PC-9 (cell line): ENCODE data around the gene ADIPOR2. TPM values are rescaled to one million over a fixed set of nuclear protein-coding genes. Genes with fewer than 3 reads are reported as not detected.

Experiments
- BruUV-seq: library from RNA; stranded (reverse); fragments of 400-500 nt; replicated peaks from 2 replicates; lab custom pipeline; 2021; lab: Mats Ljungman, UMichigan
- CTCF ChIA-PET: fragments of 300-600 bp; sonication (Branson Sonifier 250); formaldehyde crosslinking; loops from one replicate; lab custom pipeline; 2022; ENCODE audit warnings: antibody characterized with exemption; lab: Charles Lee
- POLR2A ChIA-PET: fragments of 300-600 bp; sonication (Branson Sonifier 250); formaldehyde crosslinking; loops from one replicate; lab custom pipeline; 2022; ENCODE audit warnings: antibody characterized with exemption; ENCODE audit not compliant: unreplicated experiment; lab: Charles Lee
- DNase-seq, 2 experiments: peaks; one replicate each; pipeline versions ENCODE4 v3.0.0 to v3.0.0-alpha.2; 2015 to 2022; ENCODE audit warnings: mixed read lengths in 1 of 2
- H2AFZ ChIP-seq: fragments of 200-600 bp; sonication (generic); 2 replicates; pipeline ENCODE4 v1.8.1; 2017; ENCODE audit warnings: antibody characterized with exemption
- H3F3A ChIP-seq: fragments of 200-600 bp; sonication (generic); 2 replicates; pipeline ENCODE4 v1.8.1; 2017; ENCODE audit warnings: antibody characterized with exemption, mild to moderate bottlenecking, low read depth; ENCODE audit not compliant: insufficient read depth
- H3K27ac ChIP-seq: fragments of 200-600 bp; sonication (generic); 2 replicates; pipeline ENCODE4 v1.6.1; 2016; ENCODE audit warnings: mixed run types
- H3K27me3 ChIP-seq: fragments of 200-600 bp; sonication (generic); 2 replicates; pipeline ENCODE4 v1.6.1; 2016; ENCODE audit warnings: low read depth, mixed run types; ENCODE audit not compliant: insufficient read depth
- H3K36me3 ChIP-seq: fragments of 200-600 bp; sonication (generic); 2 replicates; pipeline ENCODE4 v1.6.1; 2016; ENCODE audit warnings: low read depth, mixed run types
- H3K4me1 ChIP-seq: fragments of 200-600 bp; sonication (generic); replicated peaks from 2 replicates; pipeline ENCODE4 v1.6.1; 2016; ENCODE audit warnings: mixed run types; ENCODE audit not compliant: insufficient read depth
- H3K4me2 ChIP-seq: fragments of 200-600 bp; sonication (generic); 2 replicates; pipeline ENCODE4 v1.6.1; 2017; ENCODE audit warnings: mixed run types
- H3K4me3 ChIP-seq: fragments of 200-600 bp; sonication (generic); 2 replicates; pipeline ENCODE4 v1.6.1; 2016; ENCODE audit warnings: mixed run types
- H3K79me2 ChIP-seq: fragments of 200-600 bp; sonication (generic); 2 replicates; pipeline ENCODE4 v1.6.1; 2017; ENCODE audit warnings: low read depth, mixed run types
- H3K9me2 ChIP-seq: fragments of 200-600 bp; sonication (generic); 2 replicates; pipeline ENCODE4 v1.8.1; 2017; ENCODE audit warnings: mild to moderate bottlenecking; ENCODE audit not compliant: insufficient read depth
- H3K9me3 ChIP-seq: fragments of 200-600 bp; sonication (generic); 2 replicates; pipeline ENCODE4 v1.8.1; 2016; ENCODE audit warnings: low read depth; ENCODE audit not compliant: insufficient read depth
- H4K20me1 ChIP-seq: fragments of 200-600 bp; sonication (generic); 2 replicates; pipeline ENCODE4 v1.8.1; 2017; ENCODE audit not compliant: insufficient read depth
- EZH2 ChIP-seq: fragments of 200-600 bp; sonication (generic); IDR thresholded peaks from 2 replicates; pipeline ENCODE4 v1.8.0; 2017; ENCODE audit warnings: antibody characterized with exemption, low read depth
- intact Hi-C: fragments of 100-400 bp; cut with micrococcal nuclease; formaldehyde crosslinking; loops from one replicate; pipeline ENCODE4 v1.10.0; 2022; ENCODE audit not compliant: unreplicated experiment
- total RNA-seq: library from RNA; stranded (reverse); gene quantifications from 2 replicates; pipeline ENCODE4 v1.2.3, GENCODE V29; 2021
- TF ChIP-seq, protein P1 (sequence below): fragments of 200-600 bp; sonication (generic); conservative IDR thresholded peaks from 2 replicates; pipeline ENCODE4 v1.6.1; 2017; ENCODE audit warnings: mixed run types, antibody characterized with exemption, mild to moderate bottlenecking, moderate library complexity

The ADIPOR2 gene
- total RNA-seq, 1 experiment from 2014 or later = 107 TPM

DNA sequence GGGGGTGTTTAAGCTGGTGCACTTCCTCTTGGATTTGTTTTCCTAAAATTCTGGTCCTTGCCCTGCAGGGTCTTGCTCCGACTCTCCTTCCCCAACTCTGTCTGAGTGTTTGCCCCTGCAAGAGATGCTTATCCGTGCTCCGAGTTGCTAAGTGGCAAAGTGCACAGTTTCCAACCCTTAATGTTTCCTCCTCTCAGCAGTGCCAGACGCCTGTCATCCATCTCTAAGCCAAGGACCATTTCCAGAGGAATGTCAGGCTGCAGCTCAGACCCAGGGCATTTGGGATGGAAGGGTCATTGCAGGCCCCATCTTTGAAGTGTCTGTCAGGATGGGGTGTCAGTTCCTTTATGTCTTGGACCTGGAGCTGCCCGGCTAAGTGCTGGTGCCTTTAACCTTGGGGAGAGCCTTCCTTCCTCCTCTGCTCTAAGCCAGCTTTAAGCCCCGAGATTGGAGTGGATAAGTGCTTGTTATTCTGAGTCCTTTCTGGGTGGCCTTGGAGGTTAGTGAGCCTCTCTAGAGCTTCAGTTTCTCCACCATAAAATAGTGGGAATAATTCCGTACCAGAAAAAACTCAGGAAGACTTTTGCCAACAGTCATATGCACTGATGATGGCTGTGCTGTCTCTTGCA is 46.9 kb upstream of the ADIPOR2 start:
- no peaks in the 10 kb centered on the region for H3K9me2 ChIP-seq
- no peak overlapping the region for H2AFZ ChIP-seq
- ChIA-PET POLR2A (interaction anchor here (0.5 kb wide), 1 partner anchor 296 kb away, joined by 5 read pairs; no protein-coding TSS in a partner anchor), CTCF (interaction anchor here (1.2 kb wide), 1 partner anchor 296 kb away, joined by 3 read pairs; no protein-coding TSS in a partner anchor)
- intact Hi-C loops = no loop called here
- no peak overlapping the region for H3K4me3 ChIP-seq
- H3K36me3 ChIP-seq = no peaks in the 10 kb centered on the region
- no TSS peak for BruUV-seq
- no peaks in the 10 kb centered on the region; the same call in 1 of the 2 replicates for H3K79me2 ChIP-seq
- no peaks in the 10 kb centered on the region for H4K20me1 ChIP-seq
- no peak overlapping the region for H3K4me2 ChIP-seq
- H3F3A ChIP-seq = no peaks in the 10 kb centered on the region
- H3K4me1 ChIP-seq = no peaks in the 10 kb centered on the region
- peaks cover 9% of the 10 kb centered on the region; the same call in 1 of the 2 replicates for H3K27me3 ChIP-seq
- no peak for TF ChIP-seq EZH2
- TF ChIP-seq, protein P1, sequence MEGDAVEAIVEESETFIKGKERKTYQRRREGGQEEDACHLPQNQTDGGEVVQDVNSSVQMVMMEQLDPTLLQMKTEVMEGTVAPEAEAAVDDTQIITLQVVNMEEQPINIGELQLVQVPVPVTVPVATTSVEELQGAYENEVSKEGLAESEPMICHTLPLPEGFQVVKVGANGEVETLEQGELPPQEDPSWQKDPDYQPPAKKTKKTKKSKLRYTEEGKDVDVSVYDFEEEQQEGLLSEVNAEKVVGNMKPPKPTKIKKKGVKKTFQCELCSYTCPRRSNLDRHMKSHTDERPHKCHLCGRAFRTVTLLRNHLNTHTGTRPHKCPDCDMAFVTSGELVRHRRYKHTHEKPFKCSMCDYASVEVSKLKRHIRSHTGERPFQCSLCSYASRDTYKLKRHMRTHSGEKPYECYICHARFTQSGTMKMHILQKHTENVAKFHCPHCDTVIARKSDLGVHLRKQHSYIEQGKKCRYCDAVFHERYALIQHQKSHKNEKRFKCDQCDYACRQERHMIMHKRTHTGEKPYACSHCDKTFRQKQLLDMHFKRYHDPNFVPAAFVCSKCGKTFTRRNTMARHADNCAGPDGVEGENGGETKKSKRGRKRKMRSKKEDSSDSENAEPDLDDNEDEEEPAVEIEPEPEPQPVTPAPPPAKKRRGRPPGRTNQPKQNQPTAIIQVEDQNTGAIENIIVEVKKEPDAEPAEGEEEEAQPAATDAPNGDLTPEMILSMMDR = no peak
- no peaks in the 10 kb centered on the region for H3K9me3 ChIP-seq
- no peak for DNase-seq
- no peak overlapping the region for H3K27ac ChIP-seq

DNA sequence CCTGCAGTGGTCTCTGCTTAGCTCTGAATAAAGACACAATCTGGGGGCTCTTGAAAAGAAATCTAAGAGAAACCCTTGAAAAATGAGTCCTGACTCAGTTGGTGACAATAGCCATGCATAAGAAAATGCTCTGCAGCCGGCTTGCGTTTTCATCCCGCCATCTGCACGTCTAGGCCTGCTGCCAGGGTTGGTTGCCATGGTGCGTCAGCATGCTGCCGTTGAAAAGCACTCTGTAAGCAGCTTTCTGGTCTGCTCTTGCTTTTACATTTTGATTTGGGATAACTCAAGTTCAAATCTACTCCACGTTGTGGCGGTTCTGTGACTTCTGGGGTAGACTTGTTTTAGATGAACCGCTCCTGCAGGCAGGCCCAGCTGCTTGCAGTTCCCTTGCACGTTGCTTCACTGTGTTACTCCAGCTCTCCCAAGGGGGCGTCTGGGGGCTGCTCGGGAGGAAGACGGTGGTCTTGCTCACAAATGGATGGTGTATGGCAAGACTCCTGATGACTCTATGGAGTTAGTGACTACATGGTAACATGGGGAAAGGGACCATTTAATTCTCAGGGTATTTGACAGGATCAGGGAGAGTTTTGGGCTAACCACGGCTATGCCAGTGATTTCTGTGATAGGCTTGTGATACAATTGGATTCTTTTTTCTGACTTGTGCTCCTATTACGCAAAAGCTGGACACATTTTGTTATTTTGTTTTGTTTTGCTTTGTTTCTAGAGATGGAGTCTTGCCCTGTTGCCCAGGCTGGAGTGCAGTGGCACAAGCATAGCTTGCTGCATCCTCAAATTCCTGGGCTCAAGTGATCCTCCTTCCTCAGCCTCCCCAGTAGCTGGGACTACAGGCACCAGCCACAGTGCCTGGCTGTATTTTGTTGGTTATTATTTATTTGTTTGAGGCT is 46.1 kb upstream of the ADIPOR2 start:
- intact Hi-C loops = no loop called here
- Histone ChIP-seq H3K9me2 (no peaks in the 10 kb centered on the region), H3F3A (no peaks in the 10 kb centered on the region), H3K4me2 (no peak overlapping the region), H3K4me3 (no peak overlapping the region), H3K27me3 (peaks cover 9% of the 10 kb centered on the region; the same call in 1 of the 2 replicates), H3K4me1 (no peaks in the 10 kb centered on the region), H3K79me2 (no peaks in the 10 kb centered on the region; the same call in 1 of the 2 replicates), H2AFZ (no peak overlapping the region), H3K9me3 (no peaks in the 10 kb centered on the region), H4K20me1 (no peaks in the 10 kb centered on the region), H3K36me3 (no peaks in the 10 kb centered on the region), H3K27ac (no peak overlapping the region)
- ChIA-PET CTCF (interaction anchor here (1.2 kb wide), 1 partner anchor 295 kb away, joined by 3 read pairs; no protein-coding TSS in a partner anchor), POLR2A (interaction anchor here (0.5 to 0.6 kb wide), 2 partner anchors 36 to 295 kb away, joined by 3 to 5 read pairs; no protein-coding TSS in a partner anchor)
- TF ChIP-seq, protein P1 = no peak
- TF ChIP-seq EZH2 = no peak
- BruUV-seq = no TSS peak
- no peak for DNase-seq

DNA sequence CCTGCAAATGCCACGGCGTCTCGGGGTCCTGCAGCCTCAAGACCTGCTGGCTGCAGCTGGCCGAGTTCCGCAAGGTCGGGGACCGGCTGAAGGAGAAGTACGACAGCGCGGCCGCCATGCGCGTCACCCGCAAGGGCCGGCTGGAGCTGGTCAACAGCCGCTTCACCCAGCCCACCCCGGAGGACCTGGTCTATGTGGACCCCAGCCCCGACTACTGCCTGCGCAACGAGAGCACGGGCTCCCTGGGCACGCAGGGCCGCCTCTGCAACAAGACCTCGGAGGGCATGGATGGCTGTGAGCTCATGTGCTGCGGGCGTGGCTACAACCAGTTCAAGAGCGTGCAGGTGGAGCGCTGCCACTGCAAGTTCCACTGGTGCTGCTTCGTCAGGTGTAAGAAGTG is 45.1 kb upstream of the ADIPOR2 start:
- H2AFZ ChIP-seq = no peak overlapping the region
- no peak for TF ChIP-seq EZH2
- no peaks in the 10 kb centered on the region for H3K9me3 ChIP-seq
- ChIA-PET POLR2A (no interaction called here), CTCF (no interaction called here)
- H3K4me3 ChIP-seq = no peak overlapping the region
- BruUV-seq = no TSS peak
- H3K4me2 ChIP-seq = no peak overlapping the region
- no peaks in the 10 kb centered on the region for H3F3A ChIP-seq
- intact Hi-C loops = no loop called here
- peaks cover 9% of the 10 kb centered on the region; the same call in 1 of the 2 replicates for H3K27me3 ChIP-seq
- H3K9me2 ChIP-seq = no peaks in the 10 kb centered on the region
- H3K79me2 ChIP-seq = no peaks in the 10 kb centered on the region; the same call in 1 of the 2 replicates
- no peak overlapping the region for H3K27ac ChIP-seq
- DNase-seq = no peak
- H3K36me3 ChIP-seq = no peaks in the 10 kb centered on the region
- no peaks in the 10 kb centered on the region for H4K20me1 ChIP-seq
- no peaks in the 10 kb centered on the region for H3K4me1 ChIP-seq
